GM23338 (cell line): ENCODE results near the gene LHX1. TPM values are rescaled to one million over a fixed set of nuclear protein-coding genes. Genes with fewer than 3 reads are reported as not detected.

Experiments used
- ATAC-seq: fragments of 200-7000 bp; cut with Tn5 transposase; 3 replicates; pipeline ENCODE4 v1.9.1; 2020
- DNase-seq: peaks from one replicate; pipeline ENCODE4 v3.0.0-alpha.2; 2015; ENCODE audit warnings: low spot score
- H2AFZ ChIP-seq: fragments of 200-600 bp; sonication (generic); 2 replicates; pipeline ENCODE4 v1.8.0; 2016; ENCODE audit warnings: antibody characterized with exemption, mild to moderate bottlenecking, moderate library complexity
- H3F3A ChIP-seq: fragments of 200-600 bp; sonication (generic); replicated peaks from 2 replicates; pipeline ENCODE4 v1.8.0; 2017; ENCODE audit warnings: antibody characterized with exemption, mixed run types, low read depth
- H3K27ac ChIP-seq: fragments of 200-600 bp; sonication (generic); 2 replicates; pipeline ENCODE4 v1.6.1; 2016; ENCODE audit warnings: low read depth
- H3K27me3 ChIP-seq: fragments of 200-600 bp; sonication (generic); 2 replicates; pipeline ENCODE4 v1.8.0; 2016; ENCODE audit warnings: mild to moderate bottlenecking, mixed run types, moderate library complexity; ENCODE audit not compliant: insufficient read depth
- H3K36me3 ChIP-seq: fragments of 200-600 bp; sonication (generic); 2 replicates; pipeline ENCODE4 v1.8.0; 2016; ENCODE audit warnings: mild to moderate bottlenecking; ENCODE audit not compliant: insufficient read depth
- H3K4me1 ChIP-seq: fragments of 200-600 bp; sonication (generic); 2 replicates; pipeline ENCODE4 v1.8.0; 2016; ENCODE audit warnings: mild to moderate bottlenecking, moderate library complexity; ENCODE audit not compliant: insufficient read depth
- H3K4me2 ChIP-seq: fragments of 200-600 bp; sonication (generic); 2 replicates; pipeline ENCODE4 v1.7.1; 2017; ENCODE audit warnings: mixed run types
- H3K4me3 ChIP-seq: fragments of 200-600 bp; sonication (generic); 2 replicates; pipeline ENCODE4 v1.6.1; 2016; ENCODE audit warnings: mixed run types
- H3K79me2 ChIP-seq: fragments of 200-600 bp; sonication (generic); replicated peaks from 2 replicates; pipeline ENCODE4 v1.8.0; 2017; ENCODE audit warnings: mild to moderate bottlenecking; ENCODE audit not compliant: insufficient read depth
- H3K9me2 ChIP-seq: fragments of 200-600 bp; sonication (generic); 2 replicates; pipeline ENCODE4 v1.8.0; 2017; ENCODE audit not compliant: insufficient read depth
- H4K20me1 ChIP-seq: fragments of 200-600 bp; sonication (generic); replicated peaks from 2 replicates; pipeline ENCODE4 v1.8.0; 2017; ENCODE audit warnings: mild to moderate bottlenecking; ENCODE audit not compliant: insufficient read depth
- H3K27ac Mint-ChIP-seq: 2 replicates; pipeline ENCODE4 v1.8.0; 2020; ENCODE audit warnings: inconsistent platforms, mild to moderate bottlenecking, moderate library complexity, mixed read lengths
- H3K27me3 Mint-ChIP-seq: 3 replicates; pipeline ENCODE4 v1.8.0; 2022; ENCODE audit warnings: low read depth, mild to moderate bottlenecking, moderate library complexity, mixed read lengths, inconsistent platforms; ENCODE audit not compliant: insufficient read depth, poor library complexity
- H3K36me3 Mint-ChIP-seq: 3 replicates; pipeline ENCODE4 v1.8.0; 2021; ENCODE audit warnings: low read depth, mild to moderate bottlenecking, inconsistent platforms, moderate library complexity, mixed read lengths
- H3K4me1 Mint-ChIP-seq: 3 replicates; pipeline ENCODE4 v1.8.0; 2020; ENCODE audit warnings: mild to moderate bottlenecking, inconsistent platforms, mixed read lengths
- H3K4me3 Mint-ChIP-seq: 3 replicates; pipeline ENCODE4 v1.8.0; 2021; ENCODE audit warnings: moderate library complexity, mild to moderate bottlenecking, inconsistent platforms, mixed read lengths
- H3K9me3 Mint-ChIP-seq: 3 replicates; pipeline ENCODE4 v1.8.0; 2020; ENCODE audit warnings: moderate library complexity, mild to moderate bottlenecking, inconsistent platforms, mixed read lengths
- CREB1 ChIP-seq: fragments of 250-450 bp; sonication (Bioruptor Pico); IDR thresholded peaks from 2 replicates; pipeline ENCODE4 v1.5.0; 2020; ENCODE audit warnings: low read depth, mild to moderate bottlenecking, moderate library complexity
- CTCF ChIP-seq, 2 experiments: fragments of 200-600 bp in 1 of 2; sonication (generic) in 1 of 2; conservative IDR thresholded peaks; 2 replicates each; pipeline versions ENCODE4 v1.5.1 to v1.6.1; 2016 to 2017; ENCODE audit warnings: antibody characterized with exemption in 2 of 2, low read depth in 2 of 2, mild to moderate bottlenecking in 2 of 2, moderate library complexity in 1 of 2
- ETS1 ChIP-seq: IDR thresholded peaks from 2 replicates; pipeline ENCODE4 v1.6.1; 2016; ENCODE audit warnings: antibody characterized with exemption
- EZH2 ChIP-seq: fragments of 200-600 bp; sonication (generic); IDR thresholded peaks from one replicate; pipeline ENCODE4 v1.8.0; 2017; ENCODE audit warnings: antibody characterized with exemption, mild to moderate bottlenecking, low read depth; ENCODE audit not compliant: unreplicated experiment
- EZH2phosphoT487 ChIP-seq: fragments of 200-600 bp; sonication (generic); IDR thresholded peaks from one replicate; pipeline ENCODE4 v1.8.1; 2018; ENCODE audit warnings: antibody characterized with exemption; ENCODE audit not compliant: unreplicated experiment
- JUNB ChIP-seq: IDR thresholded peaks from one replicate; pipeline ENCODE4 v1.6.1; 2016; ENCODE audit warnings: antibody characterized with exemption; ENCODE audit not compliant: unreplicated experiment
- NANOG ChIP-seq: IDR thresholded peaks from 2 replicates; pipeline ENCODE4 v1.6.1; 2016; ENCODE audit warnings: antibody characterized with exemption, borderline replicate concordance
- POLR2AphosphoS5 ChIP-seq: IDR thresholded peaks from 2 replicates; pipeline ENCODE4 v1.6.1; 2016; ENCODE audit warnings: antibody characterized with exemption, low read depth
- REST ChIP-seq: IDR thresholded peaks from one replicate; pipeline ENCODE4 v1.6.1; 2018; ENCODE audit warnings: antibody characterized with exemption; ENCODE audit not compliant: unreplicated experiment
- STAT1 ChIP-seq: IDR thresholded peaks from one replicate; pipeline ENCODE4 v1.6.1; 2016; ENCODE audit warnings: antibody characterized with exemption; ENCODE audit not compliant: unreplicated experiment
- ZNF114 ChIP-seq: fragments of 250-450 bp; sonication (Bioruptor Pico); IDR thresholded peaks from 2 replicates; pipeline ENCODE4 v1.5.0; 2020; ENCODE audit warnings: mild to moderate bottlenecking, moderate library complexity
- ZNF331 ChIP-seq: fragments of 250-450 bp; sonication (Bioruptor Pico); IDR thresholded peaks from 2 replicates; pipeline ENCODE4 v1.5.0; 2020; ENCODE audit warnings: low read depth, mild to moderate bottlenecking, moderate library complexity
- ZNF462 ChIP-seq: fragments of 250-450 bp; sonication (Bioruptor Pico); IDR thresholded peaks from 2 replicates; pipeline ENCODE4 v1.5.0; 2020; ENCODE audit warnings: mild to moderate bottlenecking, moderate library complexity
- polyA plus RNA-seq: library from polyadenylated mRNA; unstranded; fragments of >200 nt; fragmentation: Nextera tagmentation; extraction: Ambion mirVana; gene quantifications from 2 replicates; pipeline ENCODE4 v1.2.1, GENCODE V29; 2016
- total RNA-seq: library from RNA; depleted of rRNA; stranded (reverse); fragments of >200 nt; shearing (Covaris generic); gene quantifications from 2 replicates; pipeline ENCODE4 v1.2.3, GENCODE V29; 2014

LHX1 gene
- total and polyA plus RNA-seq, 2 experiments from 2014 or later: 0.52 to 0.74 TPM

GRCh38 chr17:36946726-36947091 is 9.4 kb downstream of the LHX1 start:
- peaks cover 25% of the 10 kb centered on the region for H3K79me2 ChIP-seq
- H3K4me3 ChIP-seq: peak overlapping the region; percentile 47; the same call in 1 of the 2 replicates
- H3K4me2 ChIP-seq: peak overlapping the region; percentile 74
- H3K36me3 ChIP-seq: peaks cover under 1% of the 10 kb centered on the region; the same call in 1 of the 2 replicates
- no peak overlapping the region for H2AFZ ChIP-seq
- Mint-ChIP-seq H3K27me3 (peaks cover 76% of the 10 kb centered on the region), H3K4me3 (peak overlapping the region; percentile 28; the same call in 1 of the 3 replicates), H3K9me3 (peaks cover 5% of the 10 kb centered on the region; the same call in 1 of the 3 replicates), H3K4me1 (peaks cover 52% of the 10 kb centered on the region), H3K27ac (no peak overlapping the region), H3K36me3 (peaks cover 12% of the 10 kb centered on the region)
- H3K9me2 ChIP-seq: no peaks in the 10 kb centered on the region
- TF ChIP-seq EZH2 (no peak), JUNB (no peak), CREB1 (CRISPR knock-in tag) (no peak), ZNF331 (CRISPR knock-in tag) (no peak), ZNF462 (no peak), ZNF114 (no peak), NANOG (no peak), EZH2phosphoT487 (no peak), STAT1 (no peak), CTCF (conservative IDR thresholded peaks at IDR 0.05; ENCODE audit: low read depth in 2 of 2) (no peak), REST (no peak), POLR2AphosphoS5 (no peak), ETS1 (no peak)
- H4K20me1 ChIP-seq: peaks cover 9% of the 10 kb centered on the region
- DNase-seq (peak; percentile 62), ATAC-seq (no peak)
- H3K4me1 ChIP-seq: peaks cover 72% of the 10 kb centered on the region
- H3F3A ChIP-seq: peaks cover 36% of the 10 kb centered on the region
- H3K27ac ChIP-seq: no peak overlapping the region
- H3K27me3 ChIP-seq: peaks cover 77% of the 10 kb centered on the region
